Posterior cingulate gyrus (tissue), 11 donors: ENCODE measurements around the gene CXCL14.
A peak's percentile ranks its signal among the peaks of the same experiment; 100 is the strongest.

Experiments used
- DNase-seq, 10 donors: peaks; one replicate each; pipeline versions ENCODE4 v3.0.0 to v3.0.0-alpha.2; 2020 to 2021; ENCODE audit warnings: mixed read lengths in 3 of 10
- intact Hi-C: fragments of 100-400 bp; cut with DNase I; formaldehyde crosslinking; loops from one replicate; pipeline ENCODE4 v1.15.1; 2023

The CXCL14 gene

GRCh38 chr5:135570453-135570764 lies 8.4 kb downstream of the CXCL14 start:
- intact Hi-C loops = no loop called here
- DNase-seq = no peak

GRCh38 chr5:135569755-135570452 lies 8.9 kb downstream of the CXCL14 start:
- intact Hi-C loops = no loop called here
- DNase-seq = peak in 1 of 10 donors; percentile 80

GRCh38 chr5:135568923-135569360 lies 9.8 kb downstream of the CXCL14 start:
- intact Hi-C loops = no loop called here
- peak in 2 of 10 donors; percentile 28 to 37 for DNase-seq

- intact Hi-C loops = no loop called here
- peak in 2 of 10 donors; percentile 70 to 78 for DNase-seq
Measured at GRCh38 chr5:135568246-135568645, 10.5 kb downstream of the CXCL14 start.

GRCh38 chr5:135567661-135568060 lies 11.1 kb downstream of the CXCL14 start:
- peak in 2 of 10 donors; percentile 37 to 39 for DNase-seq
- intact Hi-C loops = no loop called here

- intact Hi-C loops = no loop called here
Measured at GRCh38 chr5:135566422-135567400, 12.1 kb downstream of the CXCL14 start.

GRCh38 chr5:135565725-135566421 lies 12.9 kb downstream of the CXCL14 start:
- intact Hi-C loops = no loop called here
- peak in 9 of 10 donors; percentile 44 to 94 (median 68) for DNase-seq

More at GRCh38 chr5:135566422-135567400, 12.1 kb downstream of the CXCL14 start:
- peak in 1 of 10 donors; percentile 53 for DNase-seq

GRCh38 chr5:135565266-135565665 lies 13.5 kb downstream of the CXCL14 start:
- intact Hi-C loops = no loop called here
- no peak for DNase-seq

GRCh38 chr5:135564331-135564730 lies 14.5 kb downstream of the CXCL14 start:
- DNase-seq = no peak
- intact Hi-C loops = loop anchor here (5.0 kb wide), 1 partner anchor 163 kb away; no protein-coding TSS in a partner anchor

GRCh38 chr5:135561266-135561665 lies 17.5 kb downstream of the CXCL14 start:
- intact Hi-C loops = loop anchor here (2.0 to 5.0 kb wide), 2 partner anchors 166 to 270 kb away; no protein-coding TSS in a partner anchor
- DNase-seq = peak in 2 of 10 donors; percentile 29 to 62

- intact Hi-C loops = loop anchor here (2.0 to 5.0 kb wide), 2 partner anchors 166 to 270 kb away; no protein-coding TSS in a partner anchor
- peak; percentile 60 to 97 (median 86) for DNase-seq
Measured at GRCh38 chr5:135560858-135561257, 17.9 kb downstream of the CXCL14 start.

GRCh38 chr5:135559354-135559753 lies 19.4 kb downstream of the CXCL14 start:
- DNase-seq = peak in 2 of 10 donors; percentile 26 to 42
- intact Hi-C loops = no loop called here

GRCh38 chr5:135557076-135557838 lies 21.5 kb downstream of the CXCL14 start:
- DNase-seq = peak in 2 of 10 donors; percentile 37 to 62
- intact Hi-C loops = no loop called here

- intact Hi-C loops = no loop called here
- DNase-seq = no peak
Measured at GRCh38 chr5:135556620-135557019, 22.2 kb downstream of the CXCL14 start.

- DNase-seq = no peak
- intact Hi-C loops = no loop called here
Measured at GRCh38 chr5:135555530-135555929, 23.3 kb downstream of the CXCL14 start.

GRCh38 chr5:135553688-135554462 lies 24.9 kb downstream of the CXCL14 start:
- intact Hi-C loops = no loop called here
- DNase-seq = peak in 1 of 10 donors; percentile 82

- DNase-seq = peak in 9 of 10 donors; percentile 37 to 95 (median 80)
- intact Hi-C loops = loop anchor here (1.0 kb wide), 1 partner anchor 86 kb away; no protein-coding TSS in a partner anchor
Measured at GRCh38 chr5:135551593-135552447, 27.0 kb downstream of the CXCL14 start.

- intact Hi-C loops = no loop called here
Measured at GRCh38 chr5:135549413-135549812, 29.4 kb downstream of the CXCL14 start.

More at GRCh38 chr5:135549413-135549812, 29.4 kb downstream of the CXCL14 start:
- peak in 1 of 10 donors; percentile 5 for DNase-seq
